T-cell (primary cell): ENCODE results near the gene TIMP3. TPM values are rescaled to one million over a fixed set of nuclear protein-coding genes. Genes with fewer than 3 reads are reported as not detected.

Experiments
- ATAC-seq, 4 experiments: fragments of 200-7000 bp in 3 of 4; fragments of 150-1000 bp in 1 of 4; cut with Tn5 transposase; replicated peaks in 1 of 4; 1 replicate in 3 of 4; 2 replicates in 1 of 4; pipeline ENCODE4 v1.10.0; 2021; ENCODE audit warnings: moderate library complexity in 3 of 4, mild to moderate bottlenecking in 2 of 4, moderate number of reproducible peaks in 1 of 4
- CTCF ChIA-PET, 2 donors: fragments of 300-600 bp; sonication (Branson Sonifier 250); formaldehyde crosslinking; loops; one replicate each; lab custom pipeline; 2022; ENCODE audit warnings: antibody characterized with exemption in 2 of 2; lab: Charles Lee
- POLR2A ChIA-PET, 2 donors: fragments of 300-600 bp; sonication (Branson Sonifier 250); formaldehyde crosslinking; loops; one replicate each; lab custom pipeline; 2022; ENCODE audit warnings: antibody characterized with exemption in 2 of 2; lab: Charles Lee
- DNase-seq, 35 experiments: peaks; one replicate each; pipeline versions ENCODE4 v3.0.0 to v3.0.0-alpha.2; 2013 to 2023
- H3K27ac ChIP-seq: one replicate; pipeline ENCODE4 v1.5.1; 2013; ENCODE audit warnings: low read length
- H3K27me3 ChIP-seq, 2 experiments: replicated peaks in 1 of 2; 1 replicate in 1 of 2; 2 replicates in 1 of 2; pipeline versions ENCODE4 v1.6.1 to v1.7.0; 2013; ENCODE audit warnings: low read length in 1 of 2, mixed read lengths in 1 of 2; ENCODE audit not compliant: control insufficient read depth in 2 of 2, insufficient read depth in 2 of 2; ENCODE audit errors: extremely low read depth in 1 of 2
- H3K36me3 ChIP-seq, 2 donors: 1 replicate in 1 of 2; 2 replicates in 1 of 2; pipeline versions ENCODE4 v1.6.1 to v1.7.0; 2013; ENCODE audit warnings: low read length in 1 of 2; ENCODE audit not compliant: control insufficient read depth in 2 of 2, insufficient read depth in 1 of 2; ENCODE audit errors: extremely low read depth in 1 of 2
- H3K4me1 ChIP-seq, 2 experiments: 1 replicate in 1 of 2; 2 replicates in 1 of 2; pipeline versions ENCODE4 v1.6.1 to v1.7.0; 2013; ENCODE audit warnings: low read length in 2 of 2, mixed read lengths in 1 of 2; ENCODE audit not compliant: insufficient read depth in 2 of 2, control insufficient read depth in 1 of 2; ENCODE audit errors: extremely low read depth in 1 of 2
- H3K4me3 ChIP-seq, 2 donors: 1 replicate in 1 of 2; 2 replicates in 1 of 2; pipeline versions ENCODE4 v1.5.1 to v1.7.0; 2013; ENCODE audit warnings: mild to moderate bottlenecking in 2 of 2, low read length in 1 of 2, moderate library complexity in 1 of 2; ENCODE audit not compliant: control insufficient read depth in 1 of 2; ENCODE audit errors: extremely low read depth in 1 of 2
- H3K9me3 ChIP-seq: 2 replicates; pipeline ENCODE4 v1.7.0; 2013
- H3K27ac Mint-ChIP-seq, 2 donors: one replicate each; pipeline ENCODE4 v1.8.0; 2020 to 2021; ENCODE audit warnings: mild to moderate bottlenecking in 2 of 2, mixed read lengths in 2 of 2
- H3K27me3 Mint-ChIP-seq, 2 donors: one replicate each; pipeline ENCODE4 v1.8.0; 2021 to 2022; ENCODE audit warnings: mixed read lengths in 2 of 2
- H3K36me3 Mint-ChIP-seq: one replicate; pipeline ENCODE4 v1.8.0; 2021; ENCODE audit warnings: mixed read lengths
- H3K4me1 Mint-ChIP-seq, 3 donors: one replicate each; pipeline ENCODE4 v1.8.0; 2020 to 2022; ENCODE audit warnings: mixed read lengths in 3 of 3, mild to moderate bottlenecking in 1 of 3
- H3K4me3 Mint-ChIP-seq, 3 donors: one replicate each; pipeline ENCODE4 v1.8.0; 2020 to 2022; ENCODE audit warnings: mild to moderate bottlenecking in 3 of 3, mixed read lengths in 3 of 3, moderate library complexity in 3 of 3
- H3K9me3 Mint-ChIP-seq, 3 donors: one replicate each; pipeline ENCODE4 v1.8.0; 2020 to 2022; ENCODE audit warnings: mixed read lengths in 3 of 3
- WGBS: methylation state at CpG from one replicate; pipeline ENCODE4 v1.1.5; 2013; ENCODE audit warnings: missing lambda C conversion rate; ENCODE audit not compliant: insufficient coverage; 5-methylcytosine and 5-hydroxymethylcytosine counted together
- total RNA-seq, 35 experiments: library from RNA in 6 of 35; stranded (reverse) in 6 of 35; fragments of 120-200 nt in 1 of 35; gene quantifications; one replicate each; pipeline versions ENCODE4 v1.2.1 to v1.2.4 and lab custom pipeline; 2013 to 2026

TIMP3 gene
- total RNA-seq, 5 donors from 2014 or later (not counting 1 experiment from before 2014, with no cell fraction given) = 0.07 to 1.7 (median 1.1) TPM

GRCh38 chr22:32846780-32847491 lies 45.4 kb downstream of the TIMP3 start:
- no peaks in the 10 kb centered on the region for H3K9me3 ChIP-seq
- ChIA-PET POLR2A (no interaction called here), CTCF (no interaction called here)
- DNase-seq (no peak), ATAC-seq (no peak)
- H3K9me3 Mint-ChIP-seq = no peaks in the 10 kb centered on the region
- peaks cover 21 to 29% of the 10 kb centered on the region in 2 donors for H3K27me3 Mint-ChIP-seq
- H3K4me1 ChIP-seq = no peaks in the 10 kb centered on the region
- H3K27ac Mint-ChIP-seq = no peak overlapping the region
- H3K4me3 Mint-ChIP-seq = no peak overlapping the region
- no peaks in the 10 kb centered on the region for H3K36me3 ChIP-seq
- no peaks in the 10 kb centered on the region for H3K4me1 Mint-ChIP-seq
- peaks cover 0 to 15% of the 10 kb centered on the region in 2 experiments for H3K27me3 ChIP-seq
- 93% methylated on average over 10 of the region's 14 CpGs for WGBS
- H3K27ac ChIP-seq = no peak overlapping the region
- H3K36me3 Mint-ChIP-seq = no peaks in the 10 kb centered on the region
- no peak overlapping the region for H3K4me3 ChIP-seq

GRCh38 chr22:32848226-32848625 lies 46.7 kb downstream of the TIMP3 start:
- no CpG with 5 or more reads among the region's 1 CpG for WGBS
- ChIA-PET POLR2A (no interaction called here), CTCF (no interaction called here)
- Histone ChIP-seq H3K9me3 (no peaks in the 10 kb centered on the region), H3K36me3 (no peaks in the 10 kb centered on the region), H3K4me3 (no peak overlapping the region), H3K27me3 (peaks cover 0 to 22% of the 10 kb centered on the region in 2 experiments), H3K27ac (no peak overlapping the region), H3K4me1 (no peaks in the 10 kb centered on the region)
- peaks cover 19 to 26% of the 10 kb centered on the region in 2 donors for H3K27me3 Mint-ChIP-seq
- no peaks in the 10 kb centered on the region for H3K36me3 Mint-ChIP-seq
- no peak for DNase-seq
- no peaks in the 10 kb centered on the region for H3K9me3 Mint-ChIP-seq
- ATAC-seq = no peak
- no peak overlapping the region for H3K27ac Mint-ChIP-seq
- no peaks in the 10 kb centered on the region for H3K4me1 Mint-ChIP-seq
- no peak overlapping the region for H3K4me3 Mint-ChIP-seq

- H3K9me3 Mint-ChIP-seq = no peaks in the 10 kb centered on the region
- Histone ChIP-seq H3K9me3 (no peaks in the 10 kb centered on the region), H3K27ac (no peak overlapping the region), H3K36me3 (no peaks in the 10 kb centered on the region), H3K27me3 (peaks cover 0 to 19% of the 10 kb centered on the region in 2 experiments), H3K4me1 (no peaks in the 10 kb centered on the region), H3K4me3 (no peak overlapping the region)
- peaks cover 10 to 20% of the 10 kb centered on the region in 2 donors for H3K27me3 Mint-ChIP-seq
- CTCF ChIA-PET = no interaction called here
- no peaks in the 10 kb centered on the region for H3K4me1 Mint-ChIP-seq
- H3K36me3 Mint-ChIP-seq = no peaks in the 10 kb centered on the region
- no peak overlapping the region for H3K27ac Mint-ChIP-seq
- no peak overlapping the region for H3K4me3 Mint-ChIP-seq
- ATAC-seq = no peak
- POLR2A ChIA-PET = no interaction called here
- no peak for DNase-seq
- WGBS = no CpG with 5 or more reads among the region's 4 CpGs
Observed at GRCh38 chr22:32849501-32849900, 48.0 kb downstream of the TIMP3 start.

GRCh38 chr22:32850157-32850556 lies 48.7 kb downstream of the TIMP3 start:
- CTCF ChIA-PET = no interaction called here
- no peaks in the 10 kb centered on the region for H3K9me3 Mint-ChIP-seq
- peaks cover 10 to 20% of the 10 kb centered on the region in 2 donors for H3K27me3 Mint-ChIP-seq
- ATAC-seq = no peak
- Histone ChIP-seq H3K27ac (no peak overlapping the region), H3K36me3 (no peaks in the 10 kb centered on the region), H3K9me3 (no peaks in the 10 kb centered on the region), H3K27me3 (peaks cover 0 to 20% of the 10 kb centered on the region in 2 experiments), H3K4me3 (no peak overlapping the region), H3K4me1 (no peaks in the 10 kb centered on the region)
- POLR2A ChIA-PET = no interaction called here
- H3K27ac Mint-ChIP-seq = no peak overlapping the region
- no CpG with 5 or more reads among the region's 3 CpGs for WGBS
- no peak for DNase-seq
- no peaks in the 10 kb centered on the region for H3K36me3 Mint-ChIP-seq
- H3K4me3 Mint-ChIP-seq = no peak overlapping the region
- no peaks in the 10 kb centered on the region for H3K4me1 Mint-ChIP-seq

GRCh38 chr22:32850591-32851517 lies 49.3 kb downstream of the TIMP3 start:
- DNase-seq (no peak), ATAC-seq (no peak)
- WGBS = 95% methylated on average over 6 of the region's 11 CpGs
- Histone ChIP-seq H3K4me1 (no peaks in the 10 kb centered on the region), H3K27ac (no peak overlapping the region), H3K36me3 (no peaks in the 10 kb centered on the region), H3K4me3 (no peak overlapping the region), H3K9me3 (no peaks in the 10 kb centered on the region), H3K27me3 (peaks cover 0 to 20% of the 10 kb centered on the region in 2 experiments)
- POLR2A ChIA-PET = no interaction called here
- CTCF ChIA-PET = interaction anchor here in 1 of 2 donors (0.6 kb wide), 1 partner anchor 17 kb away, joined by 3 read pairs; no protein-coding TSS in a partner anchor
- no peak overlapping the region for H3K27ac Mint-ChIP-seq
- no peaks in the 10 kb centered on the region for H3K4me1 Mint-ChIP-seq
- no peaks in the 10 kb centered on the region for H3K9me3 Mint-ChIP-seq
- no peaks in the 10 kb centered on the region for H3K36me3 Mint-ChIP-seq
- peaks cover 8 to 20% of the 10 kb centered on the region in 2 donors for H3K27me3 Mint-ChIP-seq
- H3K4me3 Mint-ChIP-seq = no peak overlapping the region

- Histone ChIP-seq H3K9me3 (no peaks in the 10 kb centered on the region), H3K27ac (no peak overlapping the region), H3K4me1 (no peaks in the 10 kb centered on the region), H3K4me3 (no peak overlapping the region), H3K36me3 (no peaks in the 10 kb centered on the region), H3K27me3 (peaks cover 0 to 24% of the 10 kb centered on the region in 2 experiments)
- Mint-ChIP-seq H3K4me1 (no peaks in the 10 kb centered on the region), H3K4me3 (no peak overlapping the region), H3K36me3 (no peaks in the 10 kb centered on the region), H3K9me3 (no peaks in the 10 kb centered on the region), H3K27ac (no peak overlapping the region), H3K27me3 (peaks cover 5 to 23% of the 10 kb centered on the region in 2 donors)
- ChIA-PET POLR2A (no interaction called here), CTCF (no interaction called here)
- DNase-seq (no peak), ATAC-seq (no peak)
- 25% methylated on average over 5 of the region's 10 CpGs for WGBS
Observed at GRCh38 chr22:32852395-32853251, 51.1 kb downstream of the TIMP3 start.
